NCI-H1092 treated with DMSO at 0.1 percent for 48 hours (cell line): Measurements from ENCODE around the gene TRIM3.

Source experiments
- DNase-seq: peaks from one replicate; lab custom pipeline; 2025; lab: John Stamatoyannopoulos, UW

TRIM3 gene

DNA sequence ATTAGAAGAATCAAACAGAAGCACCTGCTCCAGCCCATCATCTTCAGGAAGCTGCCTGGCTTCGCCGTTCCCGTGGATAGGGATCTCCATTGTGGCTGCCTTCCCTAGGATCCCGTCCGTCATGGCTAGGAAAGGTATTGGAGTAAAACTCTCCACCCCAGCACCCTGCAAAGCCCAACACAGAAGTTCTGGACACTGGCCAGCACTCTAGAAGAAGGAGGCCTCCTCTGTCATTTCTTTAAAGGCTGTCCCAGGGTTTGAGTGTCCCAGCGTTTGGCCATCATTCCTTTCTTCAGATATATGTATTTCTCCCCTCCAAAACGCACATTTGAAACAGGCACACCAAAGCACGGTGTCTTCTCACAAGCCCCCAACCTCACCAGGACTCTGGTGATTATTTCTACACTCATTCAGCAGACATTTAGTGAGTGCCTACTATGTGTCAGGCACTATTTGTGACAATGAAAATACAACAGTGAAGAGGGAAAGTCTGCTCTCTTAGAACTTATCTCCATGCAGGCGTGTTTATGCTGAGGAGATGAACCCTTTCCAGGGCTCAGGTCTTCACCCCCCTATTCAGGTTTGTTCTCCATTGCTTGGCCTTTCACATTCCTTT is 6.7 kb upstream of the TRIM3 start:
- no peak for DNase-seq

- no peak for DNase-seq
Observed at GRCh38 chr11:6476571-6476970, 2.8 kb upstream of the TRIM3 start.

DNA sequence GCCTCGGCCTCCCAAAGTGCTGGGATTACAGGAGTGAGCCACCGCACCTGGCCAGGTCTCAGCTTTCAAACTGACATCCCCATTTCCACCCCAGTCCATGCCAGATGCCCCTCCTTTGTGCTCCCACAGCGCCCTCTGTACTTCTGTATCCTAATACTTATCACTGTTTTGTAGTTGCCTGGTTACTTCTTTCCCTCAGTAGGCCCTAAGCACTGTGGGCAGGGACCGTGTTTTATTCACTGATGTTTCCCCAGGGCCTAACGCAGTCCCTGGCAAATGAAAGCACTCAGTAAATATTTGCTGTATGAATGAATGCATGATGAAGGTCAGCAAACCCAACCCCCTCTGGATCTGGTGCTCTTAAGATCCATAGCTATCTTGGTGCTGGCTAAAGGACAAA is 2.2 kb upstream of the TRIM3 start:
- peak; percentile 37 for DNase-seq

DNA sequence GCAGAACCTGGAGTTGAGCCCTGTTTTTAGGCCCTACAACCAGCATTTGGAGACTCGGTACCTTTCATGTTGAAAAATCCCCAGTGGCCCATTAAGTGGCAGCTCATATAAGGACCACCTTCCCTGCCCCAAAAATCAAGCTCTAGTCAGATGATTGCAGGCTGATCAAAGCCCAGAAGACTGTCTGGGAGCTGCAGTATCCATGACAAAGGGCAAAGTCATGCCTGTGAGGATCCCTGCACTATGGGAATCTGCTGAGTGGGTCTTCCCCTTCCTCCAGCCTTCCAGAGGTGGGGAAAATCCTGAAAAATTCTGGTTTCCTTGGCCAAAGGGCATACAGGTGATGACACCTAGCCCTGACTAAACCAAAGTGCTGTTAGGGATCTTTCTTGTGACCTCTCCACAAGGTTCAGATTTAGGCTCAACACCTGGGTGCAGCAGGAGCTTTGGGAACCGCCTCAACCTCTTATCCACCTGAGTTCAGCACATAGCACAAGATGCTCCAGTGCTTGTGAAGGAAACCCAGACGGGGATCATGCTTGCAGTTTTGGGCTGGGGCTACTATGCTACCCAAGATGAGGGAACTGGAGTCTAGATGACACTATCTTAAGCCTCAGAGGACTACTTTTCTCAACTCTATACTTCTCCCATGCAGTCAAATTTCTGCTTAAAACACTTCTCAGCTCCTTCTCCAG is 1.2 kb upstream of the TRIM3 start:
- no peak for DNase-seq

DNA sequence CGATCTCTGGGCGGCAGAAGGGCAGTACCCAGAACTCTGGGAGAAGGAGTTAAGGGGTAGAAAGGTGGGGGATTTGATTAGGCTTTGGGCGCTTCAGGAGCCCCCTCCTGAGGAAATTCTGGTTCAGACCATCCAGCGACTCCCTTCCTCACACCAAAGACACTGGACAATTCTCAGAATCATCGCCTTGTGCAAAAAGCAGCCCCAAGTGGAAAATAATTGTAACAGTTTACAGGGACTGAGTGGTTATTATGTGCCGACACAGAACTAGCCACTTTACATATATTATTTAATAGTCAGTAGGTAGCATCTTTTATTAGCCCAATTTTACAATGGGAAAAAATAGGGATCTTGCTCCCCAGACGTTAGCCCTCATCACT is 662 bp upstream of the TRIM3 start:
- peak; percentile 47 for DNase-seq

GRCh38 chr11:6472934-6473333 is 807 bp downstream of the TRIM3 start:
- DNase-seq = no peak

- no peak for DNase-seq
Observed at GRCh38 chr11:6469599-6469998, 4.1 kb downstream of the TRIM3 start.

DNA sequence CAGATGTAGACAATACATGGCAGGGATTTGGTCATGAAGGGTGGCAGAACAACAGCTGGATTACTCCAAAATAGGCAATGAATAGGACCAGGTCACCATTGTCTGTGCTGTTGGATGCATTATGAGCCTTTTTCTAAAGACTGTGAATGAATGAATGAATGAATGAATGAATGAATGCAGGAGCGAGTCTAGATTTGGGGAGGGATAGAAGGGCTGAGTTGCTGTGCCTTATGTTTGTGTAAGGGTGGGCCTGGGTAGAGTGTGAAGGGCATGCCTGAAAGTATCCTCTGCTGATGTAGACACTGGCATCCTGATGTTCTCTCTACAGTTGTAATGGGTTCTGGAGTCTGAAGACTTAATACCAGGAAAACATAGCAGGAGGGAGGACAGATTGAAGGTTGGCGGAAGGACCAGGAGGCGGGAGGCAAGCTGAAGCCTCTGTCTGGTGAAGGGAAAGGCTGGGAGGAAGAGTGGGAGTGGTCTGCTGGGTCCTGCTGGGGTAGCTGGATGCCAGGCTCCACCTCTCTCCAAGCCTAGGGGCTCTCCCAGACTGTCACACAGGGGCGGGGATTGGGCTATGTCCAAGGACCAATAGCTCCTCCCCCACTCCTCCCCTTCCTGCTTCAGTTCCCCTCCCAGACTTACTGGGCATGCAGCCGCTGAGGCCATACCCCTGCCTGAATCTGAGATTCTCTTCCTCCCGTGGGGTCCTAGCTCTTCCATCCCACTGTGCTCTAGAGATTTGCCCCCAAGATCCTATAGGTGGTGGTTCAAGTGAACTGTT is 4.8 kb downstream of the TRIM3 start:
- no peak for DNase-seq

DNA sequence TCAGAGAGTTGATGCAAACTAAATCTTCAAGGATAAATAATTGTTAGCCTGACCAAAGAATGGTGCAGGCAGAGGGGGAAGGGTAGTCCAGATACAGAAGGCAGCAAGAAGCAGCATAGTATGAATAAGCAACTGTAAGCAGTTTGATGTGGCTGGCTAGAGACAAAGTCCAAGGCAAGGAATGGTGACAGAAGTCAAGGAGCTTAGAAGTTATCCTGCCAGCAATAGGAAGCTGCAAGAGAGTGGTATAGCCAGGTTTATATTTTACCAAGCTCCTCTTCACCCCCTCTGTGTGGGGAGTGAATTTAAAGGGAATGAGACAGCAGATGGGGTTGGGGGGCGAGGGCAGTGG is 14.7 kb downstream of the TRIM3 start:
- no peak for DNase-seq

DNA sequence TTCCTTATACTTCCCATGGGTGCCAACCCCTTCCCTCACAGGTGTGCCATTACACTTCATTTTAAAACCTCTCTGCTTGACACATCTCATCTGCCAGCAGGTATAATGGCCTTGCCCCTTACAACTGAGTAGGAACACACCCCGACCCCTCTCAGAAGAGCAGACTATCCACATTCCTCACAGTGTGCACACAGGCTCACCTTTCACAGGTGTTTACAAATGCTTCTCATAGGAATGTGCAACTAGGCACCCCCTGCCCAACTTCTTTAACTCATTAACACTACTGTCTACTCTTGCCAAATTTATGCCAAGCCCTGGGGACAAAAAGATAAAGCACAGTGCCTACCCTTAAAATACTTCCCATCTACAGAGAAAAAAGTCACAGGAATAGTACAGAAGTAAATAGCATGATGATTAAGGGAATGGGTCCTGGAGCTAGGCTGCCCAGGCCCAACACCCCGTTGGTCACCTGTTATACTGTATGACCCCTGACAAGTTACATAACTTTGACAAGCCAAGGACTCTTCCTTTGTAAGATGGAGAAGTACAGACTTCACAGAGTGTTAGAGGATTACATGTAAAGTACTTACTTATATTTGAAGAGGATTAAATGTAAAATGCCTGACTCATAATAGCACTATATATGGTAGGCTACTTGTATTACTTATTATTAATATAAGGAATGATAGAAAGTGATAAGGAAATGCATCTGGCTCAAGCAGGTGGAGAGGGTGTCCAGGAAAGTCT is 15.2 kb downstream of the TRIM3 start:
- no peak for DNase-seq

- DNase-seq = no peak
Observed at GRCh38 chr11:6457581-6458320, 16.0 kb downstream of the TRIM3 start.

DNA sequence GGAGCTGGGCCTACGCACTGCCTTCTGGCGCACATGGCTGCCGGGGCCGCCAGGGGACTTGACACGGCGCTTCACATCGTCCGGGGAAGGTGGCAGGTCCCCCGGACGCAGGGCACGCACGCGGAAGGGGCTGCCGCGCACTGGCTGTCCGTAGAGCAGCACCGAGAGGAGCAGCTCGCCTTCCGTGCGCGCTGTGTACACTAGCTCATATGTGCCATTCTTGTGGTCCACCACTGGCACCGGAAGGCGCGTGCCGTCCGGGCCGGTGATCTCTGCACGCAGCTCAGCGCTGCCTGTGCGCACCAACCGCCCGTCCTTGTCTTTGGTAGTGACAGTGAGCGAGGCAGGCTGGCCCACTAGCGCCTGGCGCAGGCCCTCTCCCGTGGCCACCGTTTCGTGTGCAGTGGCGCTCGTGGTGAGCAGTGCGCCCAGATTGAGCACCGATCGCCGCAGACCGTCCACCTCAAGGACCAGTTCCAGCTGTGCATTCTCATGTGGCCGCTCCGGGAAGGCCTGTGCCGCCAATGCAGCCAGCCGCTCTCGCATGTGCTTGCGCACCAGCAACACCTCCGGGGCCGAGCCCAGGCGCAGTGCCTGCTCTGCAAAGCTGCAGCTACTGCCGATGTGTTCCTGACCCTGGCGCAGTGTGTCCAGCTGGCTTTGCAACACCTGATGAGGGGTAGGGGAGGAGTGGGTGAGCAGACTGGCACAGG is 17.2 kb downstream of the TRIM3 start:
- DNase-seq = no peak

GRCh38 chr11:6455070-6455469 is 18.7 kb downstream of the TRIM3 start:
- DNase-seq = no peak

- no peak for DNase-seq
Observed at GRCh38 chr11:6453152-6453551, 20.6 kb downstream of the TRIM3 start.

DNA sequence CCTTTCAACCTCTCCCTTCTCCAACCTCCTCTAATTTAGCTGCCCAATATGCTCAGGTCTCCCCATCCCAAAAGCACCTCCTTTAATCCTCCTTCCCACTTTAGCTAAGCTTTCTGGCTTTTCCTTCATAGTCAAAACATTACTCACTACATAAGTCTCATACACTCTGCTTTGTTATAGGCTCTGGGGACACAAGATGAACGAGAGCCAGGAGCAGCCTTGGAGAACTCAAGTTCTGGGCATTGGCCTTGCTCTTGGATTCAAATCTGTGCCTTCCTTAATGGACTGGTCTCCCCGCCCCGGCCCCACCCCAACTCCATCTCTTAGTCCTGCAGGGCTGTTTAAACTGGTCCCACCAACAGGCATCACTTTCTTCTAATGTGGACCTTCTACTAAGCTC is 21.5 kb downstream of the TRIM3 start:
- DNase-seq = no peak

- no peak for DNase-seq
Observed at GRCh38 chr11:6448574-6448973, 25.2 kb downstream of the TRIM3 start.

DNA sequence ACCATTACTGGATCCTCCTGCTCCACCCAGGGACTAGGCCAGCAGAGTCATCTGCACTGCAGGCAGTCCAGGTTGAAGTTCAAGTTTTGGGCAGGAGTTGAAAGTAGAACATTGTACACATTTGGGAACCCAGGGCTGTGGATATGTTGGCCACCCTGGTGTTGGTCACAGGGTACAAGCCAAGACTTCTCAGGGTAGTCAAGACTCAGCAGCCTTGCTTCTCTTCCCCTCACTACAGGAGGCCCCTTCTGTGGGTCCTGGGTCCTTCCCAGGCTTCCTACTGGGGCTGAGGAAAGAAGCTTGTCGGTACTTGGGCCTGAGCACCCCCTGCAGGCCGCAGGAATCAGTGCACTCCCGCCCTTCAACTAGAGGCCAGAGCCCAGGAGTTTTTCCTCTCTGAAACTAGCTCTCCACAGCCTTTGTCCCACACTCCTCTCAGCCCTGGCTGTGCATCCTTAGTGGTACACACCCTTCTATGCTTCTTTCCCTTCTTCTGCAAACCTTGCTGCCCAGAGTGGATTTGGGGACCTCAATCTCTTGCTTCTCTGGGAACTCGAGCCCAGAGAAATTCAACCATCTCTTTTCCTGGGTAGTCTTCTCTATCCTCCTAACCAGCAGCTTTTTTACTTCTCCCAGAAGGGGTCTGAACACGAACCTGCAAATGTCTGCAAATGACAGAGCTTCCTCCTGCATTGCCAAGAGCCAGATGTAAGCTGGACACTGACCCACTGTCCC is 30.3 kb downstream of the TRIM3 start:
- peak; percentile 26 for DNase-seq

DNA sequence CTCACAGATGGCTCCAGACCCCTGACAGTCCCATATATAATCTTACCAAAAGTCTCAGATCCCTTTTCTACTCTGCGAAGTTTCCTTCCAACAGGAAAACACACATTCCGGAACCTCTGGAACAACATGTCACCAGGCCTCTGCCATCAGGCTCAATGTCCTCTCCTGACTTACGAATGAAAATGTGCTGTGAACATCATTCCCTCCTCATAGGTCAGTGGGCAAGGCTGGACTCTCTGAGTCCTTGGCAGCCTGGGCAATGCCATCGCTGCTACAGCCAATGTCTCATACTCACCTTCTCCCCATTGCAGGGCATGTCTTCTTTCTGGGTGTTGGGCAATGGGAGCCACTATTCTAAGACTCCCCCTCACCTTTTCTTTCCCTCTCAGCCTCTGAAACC is 31.3 kb downstream of the TRIM3 start:
- no peak for DNase-seq

- no peak for DNase-seq
Observed at GRCh38 chr11:6440906-6441358, 32.8 kb downstream of the TRIM3 start, which contains the start of gene HPX. HPX (minus strand) TSS chr11:6440987; CDS start chr11:6440963, 24 bp downstream.

GRCh38 chr11:6438979-6439571 is 34.7 kb downstream of the TRIM3 start:
- peak; percentile 55 for DNase-seq
